Left colon (tissue), 2 donors: Measurements from ENCODE around the gene TOMM20. TPM values are rescaled to one million over a fixed set of nuclear protein-coding genes. Genes with fewer than 3 reads are reported as not detected.
"Not testable (repeated sequence)": the region's sequence is repeated elsewhere in the genome, so short reads cannot be mapped to it uniquely, and the experiment has no call there.

Source experiments
- ATAC-seq: fragments of 200-7000 bp; cut with Tn5 transposase; one replicate; pipeline ENCODE4 v1.9.1; 2020; ENCODE audit warnings: mild to moderate bottlenecking, moderate library complexity
- DNase-seq, 2 donors: peaks; one replicate each; pipeline ENCODE4 v3.0.0-alpha.2; 2020
- intact Hi-C, 2 donors: fragments of 100-400 bp; cut with DNase I in 1 of 2; cut with micrococcal nuclease in 1 of 2; formaldehyde crosslinking; loops; one replicate each; pipeline versions ENCODE4 v1.11.2 to v1.14.0; 2022; cut with DNase I, micrococcal nuclease
- total RNA-seq, 2 donors: library from RNA; stranded (reverse); fragmentation: NEBNext Ultra II Directional; extraction: Animal tissue kit (Norgen Biotek cat#: 25700); gene quantifications; one replicate each; pipeline ENCODE4 v1.2.1, GENCODE V29; 2021
- donor health status: DM: no; HTN: no; CAD: no.
- donor health status: DM: yes; HTN: yes; CAD: no.

The TOMM20 gene
- total RNA-seq, 2 donors from 2014 or later = 84.6 to 108 TPM

DNA sequence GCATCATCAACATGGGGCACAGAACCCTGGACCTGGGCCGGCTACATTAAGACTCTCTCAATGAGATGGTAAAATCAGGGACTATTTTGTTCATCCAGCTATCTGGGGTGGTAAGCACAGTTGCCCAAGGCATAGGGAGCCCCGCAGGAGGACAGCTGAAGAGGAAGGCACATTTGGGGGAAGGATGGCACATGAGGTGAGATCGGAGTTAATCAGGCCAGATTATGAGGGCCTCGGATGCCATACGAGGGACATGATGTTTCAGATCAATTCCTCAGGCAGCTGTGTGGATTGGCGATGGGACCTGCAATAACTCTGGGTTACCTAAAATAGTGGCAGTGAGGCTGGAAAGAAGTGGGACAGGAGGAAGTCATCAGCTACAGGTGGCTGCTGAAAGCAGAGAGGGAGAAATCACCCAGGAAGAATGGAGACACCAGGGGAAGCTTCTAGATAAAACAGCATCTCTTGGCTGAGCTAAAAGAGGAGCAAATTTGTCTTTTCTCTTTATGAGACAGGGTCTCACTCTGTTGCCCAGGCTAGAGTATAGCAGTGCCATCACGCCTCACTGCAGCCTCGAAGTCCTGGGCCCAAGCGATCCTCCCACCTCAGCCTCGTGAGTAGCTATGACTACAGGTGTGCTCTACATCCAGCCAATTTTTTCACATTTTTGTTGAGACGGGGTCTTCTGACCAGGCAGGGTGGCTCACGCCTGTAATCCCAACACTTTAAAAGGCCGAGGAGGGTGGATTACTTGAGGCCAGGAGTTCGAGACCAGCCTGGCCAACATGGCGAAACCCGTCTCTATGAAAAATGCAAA is 21.1 kb downstream of the TOMM20 start:
- ATAC-seq (no peak), DNase-seq (no peak)
- intact Hi-C loops = loop anchor here in 1 of 2 donors (10.0 kb wide), 1 partner anchor 307 kb away; no protein-coding TSS in a partner anchor

DNA sequence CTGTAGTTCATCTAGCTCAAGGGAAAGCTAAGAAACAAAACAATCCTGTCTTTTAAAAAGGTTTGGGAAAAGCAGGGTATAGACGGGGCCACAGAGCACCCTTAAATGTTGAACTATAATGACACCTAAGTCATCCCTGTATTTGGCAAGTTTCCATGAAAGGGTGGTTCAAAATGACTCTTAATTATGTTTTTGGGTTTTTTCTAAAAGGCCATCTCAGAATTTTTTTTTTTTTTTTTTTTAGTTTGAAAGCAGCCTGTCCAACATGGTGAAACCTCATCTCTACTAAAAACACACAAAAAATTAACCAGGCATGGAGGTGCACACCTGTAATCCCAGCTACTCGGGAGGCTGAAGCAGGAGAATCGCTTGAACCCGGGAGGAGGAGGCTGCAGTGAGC is 22.2 kb downstream of the TOMM20 start:
- intact Hi-C loops = loop anchor here in 1 of 2 donors (10.0 kb wide), 1 partner anchor 308 kb away; no protein-coding TSS in a partner anchor

DNA sequence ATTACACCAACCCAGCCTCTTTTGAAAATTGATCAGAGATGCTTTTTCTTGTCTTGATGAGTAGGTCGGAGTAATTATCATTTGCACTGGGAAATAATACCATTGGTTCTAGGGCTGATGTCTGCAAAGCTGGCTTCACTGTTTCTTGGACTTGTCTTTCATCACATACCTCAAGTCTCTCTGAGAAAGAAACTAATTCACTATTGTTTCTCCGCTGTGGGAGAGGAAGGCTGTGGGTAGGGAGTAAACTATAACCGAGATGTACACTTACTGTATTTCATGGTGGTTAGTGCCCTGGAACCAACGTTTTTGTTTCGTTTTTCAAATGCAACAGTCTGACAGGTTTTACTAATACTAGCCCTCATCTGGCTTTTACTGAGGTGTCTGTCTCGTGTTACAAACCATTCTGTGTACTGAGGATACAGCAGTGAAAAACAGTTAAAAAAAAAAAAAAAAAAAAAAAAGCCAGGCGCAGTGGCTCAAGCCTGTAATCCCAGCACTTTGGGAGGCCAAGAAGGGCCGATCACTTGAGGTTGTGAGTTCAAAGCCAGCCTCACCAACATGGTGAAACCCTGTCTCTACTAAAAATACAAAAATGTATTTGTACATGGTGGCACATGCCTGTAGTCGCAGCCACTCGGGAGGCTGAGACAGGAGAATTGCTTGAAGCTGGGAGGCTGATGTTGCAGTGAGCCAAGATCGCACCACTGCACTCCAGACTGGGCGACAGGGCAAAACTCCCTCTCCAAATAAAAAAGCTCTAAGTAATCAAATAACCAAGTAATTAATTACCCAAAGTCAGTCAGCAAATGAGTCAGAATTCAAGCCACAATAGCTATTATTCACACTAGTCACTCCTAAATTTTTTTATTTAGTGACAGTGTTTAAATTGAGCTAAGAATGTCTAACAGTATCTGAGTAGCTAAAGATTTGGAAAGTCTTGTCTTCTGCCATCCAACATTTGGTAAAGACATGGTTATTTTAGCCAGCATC is 23.3 kb downstream of the TOMM20 start:
- ATAC-seq (no peak), DNase-seq (no peak)
- intact Hi-C loops = loop anchor here in 1 of 2 donors (10.0 kb wide), 1 partner anchor 309 kb away; no protein-coding TSS in a partner anchor

More for the DNA sequence above, 22.2 kb downstream of the TOMM20 start:
- no peak for DNase-seq
- ATAC-seq = no peak

GRCh38 chr1:235102993-235103411 is 25.6 kb downstream of the TOMM20 start:
- peak; percentile 53 to 70 for DNase-seq
- peak; percentile 79 for ATAC-seq
- intact Hi-C loops = loop anchor here in 1 of 2 donors (10.0 kb wide), 1 partner anchor 312 kb away; no protein-coding TSS in a partner anchor

DNA sequence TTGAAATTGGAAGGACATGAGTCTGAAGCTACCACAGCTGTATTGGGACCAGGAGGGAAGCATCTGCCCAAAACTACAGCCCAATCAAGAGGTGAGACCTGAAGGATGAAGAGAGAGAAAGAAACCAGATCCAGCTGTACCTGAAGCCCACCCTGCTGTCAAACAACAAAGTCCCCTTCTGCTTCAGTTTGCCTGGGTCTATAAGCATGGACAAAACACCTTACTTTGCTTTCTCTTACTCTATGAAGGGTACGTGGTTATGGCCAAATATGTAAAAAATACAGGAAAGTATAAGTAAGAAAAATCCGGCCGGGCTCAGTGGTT is 26.4 kb downstream of the TOMM20 start:
- ATAC-seq (no peak), DNase-seq (no peak)
- intact Hi-C loops = loop anchor here in 1 of 2 donors (10.0 kb wide), 1 partner anchor 313 kb away; no protein-coding TSS in a partner anchor

GRCh38 chr1:235101558-235102258 is 26.9 kb downstream of the TOMM20 start:
- no peak for DNase-seq
- intact Hi-C loops = loop anchor here in 1 of 2 donors (10.0 kb wide), 1 partner anchor 313 kb away; no protein-coding TSS in a partner anchor

GRCh38 chr1:235100194-235100772 is 28.4 kb downstream of the TOMM20 start:
- intact Hi-C loops = loop anchor here in 1 of 2 donors (10.0 kb wide), 1 partner anchor 315 kb away; no protein-coding TSS in a partner anchor
- no peak for ATAC-seq
- DNase-seq = no peak

More at GRCh38 chr1:235101558-235102258, 26.9 kb downstream of the TOMM20 start:
- no peak for ATAC-seq

- ATAC-seq (no peak), DNase-seq (no peak)
- intact Hi-C loops = no loop called here
Measured at GRCh38 chr1:235098991-235099390, 29.6 kb downstream of the TOMM20 start.

- intact Hi-C loops = no loop called here
- ATAC-seq (no peak), DNase-seq (no peak)
Measured at GRCh38 chr1:235098547-235098946, 30.1 kb downstream of the TOMM20 start.

DNA sequence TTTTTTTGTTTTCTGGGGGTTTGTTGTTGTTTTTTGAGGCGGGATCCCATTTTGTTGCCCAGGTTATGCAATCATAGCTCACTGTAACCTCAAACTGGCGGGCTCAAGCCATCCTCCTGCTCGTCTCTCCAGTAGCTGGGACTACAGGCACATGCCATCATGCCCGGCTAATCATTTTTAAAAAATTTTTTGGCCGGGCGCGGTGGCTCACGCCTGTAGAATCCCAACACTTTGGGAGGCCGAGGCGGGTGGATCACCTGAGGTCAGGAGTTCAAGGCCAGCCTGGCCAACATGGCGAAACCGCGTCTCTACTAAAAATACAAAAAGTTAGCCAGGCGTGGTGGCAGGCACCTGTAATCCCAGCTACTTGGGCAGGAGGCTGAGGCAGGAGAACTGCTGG is 31.1 kb downstream of the TOMM20 start:
- ATAC-seq, intact Hi-C loops, DNase-seq: not testable (repeated sequence)

GRCh38 chr1:235095938-235096562 is 32.6 kb downstream of the TOMM20 start:
- intact Hi-C loops = no loop called here
- DNase-seq (no peak), ATAC-seq (no peak)

DNA sequence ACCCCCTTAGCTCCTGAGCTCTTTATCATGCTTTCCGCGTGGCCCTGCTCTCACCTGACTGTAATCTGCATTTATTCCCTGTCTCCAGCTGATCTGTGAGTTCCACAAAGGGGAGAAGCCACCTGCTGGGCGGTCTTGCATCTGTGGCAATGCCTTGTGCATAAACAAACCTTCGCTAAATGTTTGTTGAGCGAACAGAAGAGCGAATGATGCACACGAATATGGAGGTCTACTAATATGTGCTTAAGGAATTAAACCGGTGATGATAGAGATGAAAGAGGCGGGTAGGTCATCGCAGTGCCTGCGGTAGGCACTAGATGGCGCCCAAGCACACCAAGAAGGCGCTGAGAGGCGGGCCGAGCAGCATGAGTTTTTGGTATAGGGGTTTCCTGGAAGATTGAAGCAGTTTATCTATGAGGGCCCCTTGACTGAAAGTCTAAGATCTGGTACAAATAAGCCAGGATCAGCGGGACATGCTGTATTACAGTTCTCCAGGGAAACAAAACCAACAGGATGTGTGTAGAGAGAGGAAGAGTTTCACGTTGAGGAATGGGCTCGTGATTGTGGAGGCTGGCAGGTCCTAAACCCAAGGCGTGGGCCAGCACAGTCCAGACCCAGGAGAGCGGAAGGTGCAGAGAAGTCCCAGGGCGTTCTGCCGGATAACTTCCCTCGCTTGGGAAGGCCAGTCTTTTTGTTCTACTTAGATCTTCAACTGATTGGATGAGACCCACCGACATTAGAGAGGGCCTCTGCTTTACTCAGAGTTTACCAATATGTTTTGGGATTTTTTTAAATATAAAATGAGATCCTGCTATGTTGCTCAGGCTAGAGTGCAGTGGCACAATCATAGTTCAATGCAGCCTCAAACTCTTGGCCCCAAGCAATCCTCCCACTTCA is 34.7 kb downstream of the TOMM20 start:
- intact Hi-C loops = no loop called here
- peak; percentile 63 to 87 for DNase-seq
- ATAC-seq = peak; percentile 76

DNA sequence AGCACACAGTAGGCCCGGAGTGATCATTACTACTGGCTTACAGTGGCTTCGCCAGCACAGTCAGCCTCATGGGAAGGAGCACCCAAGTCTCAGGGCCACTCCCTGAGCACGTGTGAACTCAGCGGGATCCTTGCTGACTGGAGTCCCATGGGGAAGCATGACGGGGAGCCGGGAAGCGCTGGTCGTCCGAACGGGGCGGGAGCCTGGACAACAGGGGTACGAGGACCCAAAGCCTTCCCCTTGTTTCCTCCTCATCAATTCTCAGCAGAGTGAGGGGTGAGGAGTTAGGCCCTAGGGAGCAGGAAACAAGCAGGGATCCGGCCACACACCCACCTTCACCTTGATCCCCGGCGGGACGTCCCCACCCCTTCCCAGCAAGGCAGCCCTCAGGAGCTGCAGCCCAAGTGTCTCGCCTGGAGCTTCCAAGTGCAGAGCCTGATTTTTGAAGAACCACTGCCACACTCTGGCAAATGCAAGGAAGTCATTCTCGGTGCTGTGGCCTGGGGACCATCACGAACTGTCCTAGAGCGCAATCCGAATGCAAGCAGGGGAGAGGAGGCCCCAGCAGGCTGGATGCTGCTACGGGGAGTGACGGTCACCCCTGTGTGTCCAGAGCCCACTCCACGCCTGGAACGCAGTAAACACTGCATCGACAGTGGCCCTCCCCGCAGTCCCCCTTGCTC is 35.5 kb downstream of the TOMM20 start:
- DNase-seq (peak; percentile 50 to 71), ATAC-seq (peak; percentile 79)
- intact Hi-C loops = no loop called here

- DNase-seq, intact Hi-C loops, ATAC-seq: not testable (repeated sequence)
Measured at GRCh38 chr1:235092415-235092814, 36.2 kb downstream of the TOMM20 start.

DNA sequence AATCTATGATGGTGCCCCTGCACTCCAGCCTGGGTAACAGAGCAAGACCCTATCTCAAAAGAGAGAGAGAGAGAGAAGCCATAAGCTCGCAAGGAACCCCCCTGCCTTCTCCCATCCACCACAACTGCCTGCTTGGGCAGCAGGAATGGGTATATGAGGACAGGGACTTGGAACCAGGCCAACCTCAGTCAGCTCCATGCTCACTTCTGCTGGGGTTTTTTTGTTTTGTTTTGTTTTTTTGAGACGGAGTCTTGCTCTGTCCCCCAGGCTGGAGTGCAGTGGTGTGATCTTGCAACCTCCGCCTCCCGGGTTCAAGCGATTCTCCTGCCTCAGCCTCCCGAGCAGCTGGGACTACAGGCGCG is 36.6 kb downstream of the TOMM20 start:
- DNase-seq, ATAC-seq, intact Hi-C loops: not testable (repeated sequence)
